H9 (cell line): ENCODE data around the gene NTN3. TPM values are rescaled to one million over a fixed set of nuclear protein-coding genes. Genes with fewer than 3 reads are reported as not detected.

ENCODE experiments used
- DNase-seq: peaks from one replicate; pipeline ENCODE4 v3.0.0-alpha.2; 2017
- H2AFZ ChIP-seq: one replicate; pipeline ENCODE4 v1.6.1; 2013; ENCODE audit warnings: mild to moderate bottlenecking, low read length, control low read depth, moderate library complexity
- H2AK5ac ChIP-seq: 2 replicates; pipeline ENCODE4 v1.6.1; 2013; ENCODE audit warnings: low read length, control low read depth, mixed read lengths; ENCODE audit not compliant: insufficient read length
- H2BK120ac ChIP-seq: one replicate; pipeline ENCODE4 v1.6.1; 2013; ENCODE audit warnings: low read depth, mild to moderate bottlenecking, low read length, control low read depth, inconsistent platforms; ENCODE audit not compliant: poor library complexity, severe bottlenecking
- H2BK12ac ChIP-seq: 2 replicates; pipeline ENCODE4 v1.6.1; 2013; ENCODE audit warnings: low read length, control low read depth, mixed read lengths, low read depth; ENCODE audit not compliant: insufficient read length
- H2BK15ac ChIP-seq: 2 replicates; pipeline ENCODE4 v1.6.1; 2013; ENCODE audit warnings: low read depth, low read length, control low read depth
- H2BK20ac ChIP-seq: one replicate; pipeline ENCODE4 v1.6.1; 2013; ENCODE audit warnings: low read depth, mild to moderate bottlenecking, low read length, control low read depth, inconsistent platforms; ENCODE audit not compliant: poor library complexity, severe bottlenecking
- H2BK5ac ChIP-seq: 2 replicates; pipeline ENCODE4 v1.6.1; 2013; ENCODE audit warnings: low read length, control low read depth, mixed read lengths; ENCODE audit not compliant: insufficient read length
- H3K14ac ChIP-seq: 2 replicates; pipeline ENCODE4 v1.6.1; 2013; ENCODE audit warnings: low read length, control low read depth; ENCODE audit not compliant: insufficient read depth
- H3K18ac ChIP-seq: 2 replicates; pipeline ENCODE4 v1.6.1; 2013; ENCODE audit warnings: low read depth, mild to moderate bottlenecking, mixed read lengths, low read length, control low read depth; ENCODE audit not compliant: insufficient read length
- H3K23ac ChIP-seq: 2 replicates; pipeline ENCODE4 v1.6.1; 2013; ENCODE audit warnings: low read length, control low read depth, mixed read lengths, low read depth; ENCODE audit not compliant: insufficient read length
- H3K23me2 ChIP-seq: 2 replicates; pipeline ENCODE4 v1.6.1; 2013; ENCODE audit warnings: low read depth, mild to moderate bottlenecking, mixed read lengths, low read length, control low read depth; ENCODE audit not compliant: insufficient read length, poor library complexity, severe bottlenecking
- H3K27ac ChIP-seq: 2 replicates; pipeline ENCODE4 v1.5.1; 2013; ENCODE audit warnings: low read length, control low read depth, mixed read lengths, low read depth; ENCODE audit not compliant: insufficient read length
- H3K27me3 ChIP-seq: 2 replicates; pipeline ENCODE4 v1.6.1; 2013; ENCODE audit warnings: low read length, control low read depth, inconsistent platforms; ENCODE audit not compliant: insufficient read depth
- H3K4ac ChIP-seq: 2 replicates; pipeline ENCODE4 v1.6.1; 2013; ENCODE audit warnings: low read depth, mild to moderate bottlenecking, control low read depth, inconsistent platforms, low read length, moderate library complexity
- H3K4me1 ChIP-seq: 2 replicates; pipeline ENCODE4 v1.6.1; 2013; ENCODE audit warnings: low read length, control low read depth, inconsistent platforms; ENCODE audit not compliant: insufficient read depth
- H3K4me2 ChIP-seq: 2 replicates; pipeline ENCODE4 v1.6.1; 2013; ENCODE audit warnings: low read length, control low read depth, mixed read lengths; ENCODE audit not compliant: insufficient read length, insufficient read depth
- H3K56ac ChIP-seq: 2 replicates; pipeline ENCODE4 v1.6.1; 2013; ENCODE audit warnings: low read depth, mild to moderate bottlenecking, mixed read lengths, low read length, control low read depth; ENCODE audit not compliant: insufficient read length
- H3K79me1 ChIP-seq: 2 replicates; pipeline ENCODE4 v1.6.1; 2013; ENCODE audit warnings: low read depth, mild to moderate bottlenecking, moderate library complexity, low read length, control low read depth, inconsistent platforms; ENCODE audit not compliant: insufficient read depth, poor library complexity, severe bottlenecking
- H3K79me2 ChIP-seq: 2 replicates; pipeline ENCODE4 v1.6.1; 2013; ENCODE audit warnings: low read length, control low read depth, inconsistent platforms; ENCODE audit not compliant: insufficient read depth
- H3K9ac ChIP-seq: 2 replicates; pipeline ENCODE4 v1.6.1; 2013; ENCODE audit warnings: low read length, control low read depth, mixed read lengths; ENCODE audit not compliant: insufficient read length; ENCODE audit errors: extremely low read depth
- H3K9me3 ChIP-seq: one replicate; pipeline ENCODE4 v1.6.1; 2013; ENCODE audit warnings: low read depth, low read length, inconsistent platforms; ENCODE audit not compliant: control insufficient read depth
- H3T11ph ChIP-seq: one replicate; pipeline ENCODE4 v1.6.1; 2013; ENCODE audit warnings: mild to moderate bottlenecking, low read length, control low read depth, inconsistent platforms
- H4K20me1 ChIP-seq: one replicate; pipeline ENCODE4 v1.6.1; 2013; ENCODE audit not compliant: control insufficient read depth, insufficient read length, insufficient read depth
- H4K5ac ChIP-seq: 2 replicates; pipeline ENCODE4 v1.6.1; 2013; ENCODE audit warnings: low read depth, mild to moderate bottlenecking, mixed read lengths, low read length, control low read depth; ENCODE audit not compliant: insufficient read length
- H4K8ac ChIP-seq: replicated peaks from 2 replicates; pipeline ENCODE4 v1.6.1; 2013; ENCODE audit warnings: low read length, control low read depth, mixed read lengths, low read depth; ENCODE audit not compliant: insufficient read length
- H4K91ac ChIP-seq: 2 replicates; pipeline ENCODE4 v1.6.1; 2013; ENCODE audit warnings: low read depth, mild to moderate bottlenecking, moderate library complexity, mixed read lengths, low read length, control low read depth; ENCODE audit not compliant: insufficient read length
- H3K27ac Mint-ChIP-seq, 3 experiments: 2 replicates in 2 of 3; 3 replicates in 1 of 3; pipeline ENCODE4 v1.8.0; 2020 to 2021; ENCODE audit warnings: mixed read lengths in 3 of 3, mild to moderate bottlenecking in 1 of 3, moderate library complexity in 1 of 3
- H3K27me3 Mint-ChIP-seq: 2 replicates; pipeline ENCODE4 v1.8.0; 2021; ENCODE audit warnings: low read depth, mild to moderate bottlenecking, moderate library complexity, mixed read lengths
- H3K36me3 Mint-ChIP-seq, 3 experiments: 2 replicates in 2 of 3; 3 replicates in 1 of 3; pipeline ENCODE4 v1.8.0; 2020 to 2021; ENCODE audit warnings: low read depth in 3 of 3, mixed read lengths in 3 of 3; ENCODE audit not compliant: insufficient read depth in 1 of 3
- H3K4me1 Mint-ChIP-seq, 2 experiments: 2 replicates each; pipeline ENCODE4 v1.8.0; 2020; ENCODE audit warnings: mixed read lengths in 2 of 2
- H3K4me3 Mint-ChIP-seq, 2 experiments: 2 replicates in 1 of 2; 3 replicates in 1 of 2; pipeline ENCODE4 v1.8.0; 2020 to 2021; ENCODE audit warnings: mild to moderate bottlenecking in 2 of 2, mixed read lengths in 2 of 2, moderate library complexity in 1 of 2
- H3K9me3 Mint-ChIP-seq, 2 experiments: 2 replicates in 1 of 2; 3 replicates in 1 of 2; pipeline ENCODE4 v1.8.0; 2020; ENCODE audit warnings: mild to moderate bottlenecking in 2 of 2, mixed read lengths in 2 of 2, moderate library complexity in 1 of 2
- whole genome bisulfite sequencing: extraction: QIAGEN DNeasy Blood & Tissue Kit; methylation state at CpG from one replicate; pipeline ENCODE4 v1.1.7; 2013; ENCODE audit warnings: missing lambda C conversion rate, low lambda C conversion rate, mixed read lengths; ENCODE audit not compliant: insufficient read length; ENCODE audit errors: extremely low coverage; 5-methylcytosine and 5-hydroxymethylcytosine counted together
- total RNA-seq: library from RNA; stranded (reverse); gene quantifications from 2 replicates; pipeline ENCODE4 v1.2.1, GENCODE V29; 2021
- TF ChIP-seq, protein P1 (sequence below): fragments of 200-600 bp; sonication (generic); conservative IDR thresholded peaks from 3 replicates; pipeline ENCODE4 v1.8.0; 2021; ENCODE audit warnings: antibody characterized with exemption, mild to moderate bottlenecking

The NTN3 gene
- total RNA-seq, 1 experiment from 2014 or later: 1.3 TPM

GRCh38 chr16:2465653-2466415 lies 5.3 kb upstream of the NTN3 start:
- Histone ChIP-seq H3K18ac (no peak overlapping the region), H3K23me2 (peaks cover 5% of the 10 kb centered on the region), H2BK120ac (no peak overlapping the region), H4K5ac (no peak overlapping the region), H2BK12ac (no peak overlapping the region), H3K56ac (no peak overlapping the region), H2AK5ac (no peak overlapping the region), H2BK5ac (no peak overlapping the region), H3K9ac (no peak overlapping the region), H3K4me2 (no peak overlapping the region), H3K27ac (no peak overlapping the region), H3K9me3 (no peaks in the 10 kb centered on the region), H2AFZ (no peak overlapping the region), H4K8ac (no peak overlapping the region), H4K20me1 (no peaks in the 10 kb centered on the region), H3K79me2 (no peaks in the 10 kb centered on the region), H3K14ac (no peak overlapping the region), H3K27me3 (peaks cover 5% of the 10 kb centered on the region; the same call in 1 of the 2 replicates), H2BK15ac (no peak overlapping the region), H3K4me1 (no peaks in the 10 kb centered on the region), H3T11ph (no peak overlapping the region), H3K23ac (no peak overlapping the region), H3K79me1 (peaks cover 5% of the 10 kb centered on the region), H3K4ac (no peak overlapping the region), H2BK20ac (no peak overlapping the region), H4K91ac (no peak overlapping the region)
- WGBS: no CpG with 5 or more reads among the region's 12 CpGs
- DNase-seq: peak; percentile 66
- no peaks in the 10 kb centered on the region for H3K9me3 Mint-ChIP-seq
- H3K27ac Mint-ChIP-seq: peak overlapping the region in 1 of 3 experiments; percentile 78; a peak in 1 of 7 replicates
- TF ChIP-seq, protein P1, sequence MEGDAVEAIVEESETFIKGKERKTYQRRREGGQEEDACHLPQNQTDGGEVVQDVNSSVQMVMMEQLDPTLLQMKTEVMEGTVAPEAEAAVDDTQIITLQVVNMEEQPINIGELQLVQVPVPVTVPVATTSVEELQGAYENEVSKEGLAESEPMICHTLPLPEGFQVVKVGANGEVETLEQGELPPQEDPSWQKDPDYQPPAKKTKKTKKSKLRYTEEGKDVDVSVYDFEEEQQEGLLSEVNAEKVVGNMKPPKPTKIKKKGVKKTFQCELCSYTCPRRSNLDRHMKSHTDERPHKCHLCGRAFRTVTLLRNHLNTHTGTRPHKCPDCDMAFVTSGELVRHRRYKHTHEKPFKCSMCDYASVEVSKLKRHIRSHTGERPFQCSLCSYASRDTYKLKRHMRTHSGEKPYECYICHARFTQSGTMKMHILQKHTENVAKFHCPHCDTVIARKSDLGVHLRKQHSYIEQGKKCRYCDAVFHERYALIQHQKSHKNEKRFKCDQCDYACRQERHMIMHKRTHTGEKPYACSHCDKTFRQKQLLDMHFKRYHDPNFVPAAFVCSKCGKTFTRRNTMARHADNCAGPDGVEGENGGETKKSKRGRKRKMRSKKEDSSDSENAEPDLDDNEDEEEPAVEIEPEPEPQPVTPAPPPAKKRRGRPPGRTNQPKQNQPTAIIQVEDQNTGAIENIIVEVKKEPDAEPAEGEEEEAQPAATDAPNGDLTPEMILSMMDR: peak; percentile 66
- peaks cover 4 to 28% (median 12%) of the 10 kb centered on the region in 3 experiments; a peak in 5 of 7 replicates for H3K36me3 Mint-ChIP-seq
- H3K4me3 Mint-ChIP-seq: peak overlapping the region in 1 of 2 experiments; percentile 29; a peak in 1 of 5 replicates
- peaks cover 15 to 25% of the 10 kb centered on the region in 2 experiments for H3K4me1 Mint-ChIP-seq
- H3K27me3 Mint-ChIP-seq: peaks cover 17% of the 10 kb centered on the region
